ENCODE data around the gene TMEM52.

TMEM52 gene

GRCh38 chr1:1918901-1919303 lies at the start of gene TMEM52:
Gene TMEM52 (minus strand): TSS chr1:1919279. CDS start chr1:1919265, 14 bp downstream.
- no peak for DNase-seq

- DNase-seq = peak; percentile 24
Observed at GRCh38 chr1:1967879-1968278, 48.8 kb upstream of the TMEM52 start.

GRCh38 chr1:1967151-1967550 lies 48.1 kb upstream of the TMEM52 start:
- no peak for DNase-seq

GRCh38 chr1:1966071-1966740 lies 47.1 kb upstream of the TMEM52 start:
- no peak for DNase-seq

GRCh38 chr1:1965546-1965945 lies 46.5 kb upstream of the TMEM52 start:
- no peak for DNase-seq

GRCh38 chr1:1964811-1965210 lies 45.7 kb upstream of the TMEM52 start:
- no peak for DNase-seq

- no peak for DNase-seq
Observed at GRCh38 chr1:1963570-1963969, 44.5 kb upstream of the TMEM52 start.

- DNase-seq = no peak
Observed at GRCh38 chr1:1962752-1963151, 43.7 kb upstream of the TMEM52 start.

- DNase-seq = no peak
Observed at GRCh38 chr1:1960480-1961196, 41.6 kb upstream of the TMEM52 start.

- peak; percentile 91 for DNase-seq
Observed at GRCh38 chr1:1959840-1960479, 40.9 kb upstream of the TMEM52 start.

GRCh38 chr1:1959459-1959839 lies 40.4 kb upstream of the TMEM52 start:
- no peak for DNase-seq

GRCh38 chr1:1958071-1958541 lies 39.0 kb upstream of the TMEM52 start:
- DNase-seq = no peak

GRCh38 chr1:1957533-1957961 lies 38.5 kb upstream of the TMEM52 start:
- no peak for DNase-seq

GRCh38 chr1:1956586-1957532 lies 37.8 kb upstream of the TMEM52 start:
- DNase-seq = no peak

- DNase-seq = no peak
Observed at GRCh38 chr1:1956101-1956500, 37.0 kb upstream of the TMEM52 start.

- no peak for DNase-seq
Observed at GRCh38 chr1:1955621-1956094, 36.6 kb upstream of the TMEM52 start.

GRCh38 chr1:1954831-1955441 lies 35.9 kb upstream of the TMEM52 start:
- no peak for DNase-seq

GRCh38 chr1:1954015-1954414 lies 34.9 kb upstream of the TMEM52 start:
- DNase-seq = no peak

- no peak for DNase-seq
Observed at GRCh38 chr1:1950940-1951339, 31.9 kb upstream of the TMEM52 start.

GRCh38 chr1:1948783-1949182 lies 29.7 kb upstream of the TMEM52 start:
- DNase-seq = no peak

- no peak for DNase-seq
Observed at GRCh38 chr1:1947493-1947892, 28.4 kb upstream of the TMEM52 start.

GRCh38 chr1:1946540-1946939 lies 27.5 kb upstream of the TMEM52 start:
- DNase-seq = no peak
